Testis (tissue), 3 donors: ENCODE data around the gene PTCD2. TPM values are rescaled to one million over a fixed set of nuclear protein-coding genes. Genes with fewer than 3 reads are reported as not detected.
"Not testable (repeated sequence)": the region's sequence is repeated elsewhere in the genome, so short reads cannot be mapped to it uniquely, and the experiment has no call there.

Source experiments
- DNase-seq: peaks from one replicate; pipeline ENCODE4 v3.0.0-alpha.2; 2019
- H3K27ac ChIP-seq, 2 donors: fragments of 200-600 bp; sonication (generic); one replicate each; pipeline ENCODE4 v1.5.1; 2019
- H3K27me3 ChIP-seq: fragments of 200-600 bp; sonication (generic); one replicate; pipeline ENCODE4 v1.5.1; 2019
- H3K36me3 ChIP-seq: fragments of 200-600 bp; sonication (generic); one replicate; pipeline ENCODE4 v1.5.1; 2017; ENCODE audit warnings: low read depth; ENCODE audit errors: missing control alignments
- H3K4me1 ChIP-seq: fragments of 200-600 bp; sonication (generic); one replicate; pipeline ENCODE4 v1.5.1; 2019
- H3K4me3 ChIP-seq, 2 donors: fragments of 200-600 bp; sonication (generic); one replicate each; pipeline ENCODE4 v1.5.1; 2017 to 2019
- H3K9me3 ChIP-seq: fragments of 200-600 bp; sonication (generic); one replicate; pipeline ENCODE4 v1.5.1; 2017
- CTCF ChIP-seq, 3 experiments: fragments of 450-650 bp in 2 of 3; fragments of 200-600 bp in 1 of 3; sonication (generic) in 1 of 3; IDR thresholded peaks; one replicate each; pipeline ENCODE4 v1.5.1; 2016 to 2019; ENCODE audit warnings: antibody characterized with exemption in 3 of 3, mild to moderate bottlenecking in 2 of 3, moderate library complexity in 1 of 3
- POLR2A ChIP-seq: fragments of 450-650 bp; IDR thresholded peaks from one replicate; pipeline ENCODE4 v1.6.1; 2017; ENCODE audit warnings: antibody characterized with exemption, mild to moderate bottlenecking, moderate library complexity
- WGBS, 2 donors: methylation state at CpG; one replicate each; pipeline ENCODE4 v1.1.5; 2018; 5-methylcytosine and 5-hydroxymethylcytosine counted together
- intact Hi-C: fragments of 100-400 bp; cut with DNase I; formaldehyde crosslinking; loops from one replicate; pipeline ENCODE4 v1.15.1; 2023; ENCODE audit warnings: low total_unique reads
- polyA plus RNA-seq: library from polyadenylated mRNA; stranded (reverse); fragments of 350-450 nt; fragmentation: Illumina TruSeq; extraction: RNeasy Lipid Tissue Mini Kit (QIAGEN cat#74804); gene quantifications from one replicate; pipeline ENCODE4 v1.2.3, GENCODE V29; 2014; ENCODE audit warnings: low read depth, low replicate concordance; ENCODE audit not compliant: insufficient read depth
- total RNA-seq, 2 donors: library from RNA; depleted of rRNA; stranded (reverse); fragments of >200 nt; gene quantifications; one replicate each; pipeline ENCODE4 v1.2.3, GENCODE V29; 2016

The PTCD2 gene
- total and polyA plus RNA-seq, 3 donors from 2014 or later = 4.9 to 9.0 (median 8.2) TPM

GRCh38 chr5:72307968-72308852, 12.0 kb upstream of the PTCD2 start:
- peak overlapping the region; percentile 88 to 93 for H3K27ac ChIP-seq
- H3K4me3 ChIP-seq = peak overlapping the region; percentile 67 to 79
- no peaks in the 10 kb centered on the region for H3K4me1 ChIP-seq
- intact Hi-C loops = loop anchor here (5.0 kb wide), 1 partner anchor 526 kb away; no protein-coding TSS in a partner anchor
- DNase-seq = peak; percentile 98
- WGBS, 2 donors = 0 to 1% methylated on average over 40 to 76 of the region's 76 CpGs
- H3K9me3 ChIP-seq = no peaks in the 10 kb centered on the region
- H3K27me3 ChIP-seq = no peaks in the 10 kb centered on the region
- TF ChIP-seq CTCF (IDR thresholded peaks at IDR 0.05) (peak; percentile 82 to 97 (median 95)), POLR2A (peak; percentile 38)
- H3K36me3 ChIP-seq = no peaks in the 10 kb centered on the region

- Histone ChIP-seq H3K36me3 (no peaks in the 10 kb centered on the region), H3K4me3 (peak overlapping the region in 1 of 2 donors; percentile 67), H3K4me1 (no peaks in the 10 kb centered on the region), H3K27ac (peak overlapping the region in 1 of 2 donors; percentile 93), H3K27me3 (no peaks in the 10 kb centered on the region), H3K9me3 (no peaks in the 10 kb centered on the region)
- TF ChIP-seq CTCF (IDR thresholded peaks at IDR 0.05) = no peak
- no peak for TF ChIP-seq POLR2A
- WGBS, 2 donors = 38 to 61% methylated on average over 6 of the region's 6 CpGs
- intact Hi-C loops = loop anchor here (5.0 kb wide), 1 partner anchor 527 kb away; no protein-coding TSS in a partner anchor
- no peak for DNase-seq
Measured at GRCh38 chr5:72308853-72309191, 11.4 kb upstream of the PTCD2 start.

- intact Hi-C loops = no loop called here
- Histone ChIP-seq H3K9me3 (no peaks in the 10 kb centered on the region), H3K36me3 (no peaks in the 10 kb centered on the region), H3K4me3 (no peak overlapping the region), H3K27ac (no peak overlapping the region), H3K4me1 (no peaks in the 10 kb centered on the region), H3K27me3 (no peaks in the 10 kb centered on the region)
- DNase-seq = no peak
- WGBS, 2 donors = 92 to 100% methylated on average over 1 of the region's 1 CpG
- TF ChIP-seq CTCF (IDR thresholded peaks at IDR 0.05) = no peak
- TF ChIP-seq POLR2A = no peak
Measured at GRCh38 chr5:72313141-72313540, 7.0 kb upstream of the PTCD2 start.

DNA sequence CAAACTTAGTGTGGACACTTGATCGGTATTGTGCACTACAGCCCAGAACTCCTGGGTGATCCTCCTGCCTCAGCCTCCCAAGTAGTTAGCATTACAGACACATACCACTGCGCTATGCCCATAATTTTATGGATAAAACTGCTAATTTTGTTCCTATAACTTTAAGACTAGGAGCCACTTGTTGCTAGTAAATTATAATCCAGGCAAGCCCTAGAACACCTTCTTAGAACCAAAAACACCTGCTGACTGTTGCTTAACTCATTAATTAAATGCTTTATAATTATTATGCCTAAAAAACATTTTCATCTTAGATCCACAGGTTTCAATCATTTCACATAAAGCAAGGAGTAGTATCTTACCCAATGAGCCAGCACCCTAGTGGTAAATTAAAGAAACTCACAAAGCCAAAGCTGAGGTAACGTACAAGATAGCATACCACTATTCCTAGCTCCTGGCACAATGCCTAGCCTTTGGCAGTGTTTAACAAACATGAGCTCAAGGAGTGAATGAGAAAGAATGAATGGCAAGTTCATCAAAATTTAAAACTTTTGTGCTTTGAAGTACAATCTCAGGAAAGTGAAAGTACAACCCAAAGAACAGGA, 5.5 kb upstream of the PTCD2 start:
- TF ChIP-seq POLR2A = no peak
- TF ChIP-seq CTCF (IDR thresholded peaks at IDR 0.05) = peak in 1 of 3 experiments; percentile 13
- WGBS, 2 donors = 75 to 81% methylated on average over 3 of the region's 3 CpGs
- Histone ChIP-seq H3K4me1 (no peaks in the 10 kb centered on the region), H3K4me3 (no peak overlapping the region), H3K27ac (no peak overlapping the region), H3K9me3 (no peaks in the 10 kb centered on the region), H3K27me3 (no peaks in the 10 kb centered on the region), H3K36me3 (no peaks in the 10 kb centered on the region)
- intact Hi-C loops = no loop called here
- DNase-seq = peak; percentile 57

GRCh38 chr5:72319435-72319975, 668 bp upstream of the PTCD2 start:
- intact Hi-C loops, H3K27me3 ChIP-seq, H3K9me3 ChIP-seq, H3K4me1 ChIP-seq, H3K36me3 ChIP-seq: not testable (repeated sequence)
- Histone ChIP-seq H3K4me3 (peak overlapping the region; percentile 78 to 82), H3K27ac (peak overlapping the region; percentile 68 to 78)
- 3 to 6% methylated on average over 28 of the region's 28 CpGs for WGBS, 2 donors
- DNase-seq = peak; percentile 44
